ENCODE results near the gene ABL2. TPM values are rescaled to one million over a fixed set of nuclear protein-coding genes. Genes with fewer than 3 reads are reported as not detected.
"Not testable (repeated sequence)": the region's sequence is repeated elsewhere in the genome, so short reads cannot be mapped to it uniquely, and the experiment has no call there.

ABL2 gene
- total RNA-seq, 3 donors from 2014 or later = 14.8 to 22.2 (median 18.6) TPM

GRCh38 chr1:179228783-179229213 is 679 bp downstream of the ABL2 start:
- intact Hi-C loops (cut with DNase I, micrococcal nuclease) = no loop called here
- Histone ChIP-seq H3K4me3 (peak overlapping the region; percentile 92), H3K4me1 (ENCODE audit: low read depth) (peaks cover 23% of the 10 kb centered on the region), H3K36me3 (ENCODE audit: low read depth) (no peaks in the 10 kb centered on the region), H3K9me3 (no peaks in the 10 kb centered on the region)
- DNase-seq (peak; percentile 69 to 81 (median 72)), ATAC-seq (peak; percentile 62)
- TF ChIP-seq CTCF (IDR thresholded peaks at IDR 0.05) = no peak

GRCh38 chr1:179226738-179227137 is 2.7 kb downstream of the ABL2 start:
- intact Hi-C loops (cut with DNase I, micrococcal nuclease) = no loop called here
- no peak overlapping the region for H3K4me3 ChIP-seq
- H3K36me3 ChIP-seq (ENCODE audit: low read depth) = no peaks in the 10 kb centered on the region
- TF ChIP-seq CTCF (IDR thresholded peaks at IDR 0.05) = no peak
- H3K4me1 ChIP-seq (ENCODE audit: low read depth) = peaks cover 23% of the 10 kb centered on the region
- ATAC-seq (peak; percentile 44), DNase-seq (no peak)
- no peaks in the 10 kb centered on the region for H3K9me3 ChIP-seq

GRCh38 chr1:179224466-179224865 is 5.0 kb downstream of the ABL2 start:
- intact Hi-C loops (cut with DNase I, micrococcal nuclease); ATAC-seq; H3K4me1 ChIP-seq (ENCODE audit: low read depth); H3K4me3 ChIP-seq; H3K36me3 ChIP-seq (ENCODE audit: low read depth); H3K9me3 ChIP-seq; DNase-seq: not testable (repeated sequence)

GRCh38 chr1:179221121-179221520 is 8.4 kb downstream of the ABL2 start:
- DNase-seq; ATAC-seq; intact Hi-C loops (cut with DNase I, micrococcal nuclease); H3K9me3 ChIP-seq; H3K36me3 ChIP-seq (ENCODE audit: low read depth); H3K4me3 ChIP-seq; H3K4me1 ChIP-seq (ENCODE audit: low read depth): not testable (repeated sequence)

GRCh38 chr1:179217943-179218507 is 11.5 kb downstream of the ABL2 start:
- DNase-seq (no peak), ATAC-seq (no peak)
- intact Hi-C loops (cut with DNase I, micrococcal nuclease) = no loop called here
- H3K9me3 ChIP-seq = no peaks in the 10 kb centered on the region
- no peak for TF ChIP-seq CTCF (IDR thresholded peaks at IDR 0.05)
- no peak overlapping the region for H3K4me3 ChIP-seq
- no peaks in the 10 kb centered on the region for H3K4me1 ChIP-seq (ENCODE audit: low read depth)
- H3K36me3 ChIP-seq (ENCODE audit: low read depth) = no peaks in the 10 kb centered on the region

GRCh38 chr1:179213317-179213716 is 16.2 kb downstream of the ABL2 start:
- H3K36me3 ChIP-seq (ENCODE audit: low read depth); ATAC-seq; DNase-seq; H3K4me1 ChIP-seq (ENCODE audit: low read depth); H3K9me3 ChIP-seq; intact Hi-C loops (cut with DNase I, micrococcal nuclease); H3K4me3 ChIP-seq: not testable (repeated sequence)

GRCh38 chr1:179208681-179209477 is 20.6 kb downstream of the ABL2 start:
- TF ChIP-seq CTCF (IDR thresholded peaks at IDR 0.05) = no peak
- no peak overlapping the region for H3K4me3 ChIP-seq
- no peak for DNase-seq
- H3K4me1 ChIP-seq (ENCODE audit: low read depth) = no peaks in the 10 kb centered on the region
- ATAC-seq = no peak
- no peaks in the 10 kb centered on the region for H3K9me3 ChIP-seq
- H3K36me3 ChIP-seq (ENCODE audit: low read depth) = no peaks in the 10 kb centered on the region
- intact Hi-C loops (cut with DNase I, micrococcal nuclease) = no loop called here
